Lower leg skin (tissue), 4 donors: Measurements from ENCODE around the gene PRRT1. TPM values are rescaled to one million over a fixed set of nuclear protein-coding genes. Genes with fewer than 3 reads are reported as not detected.
A peak's percentile ranks its signal among the peaks of the same experiment; 100 is the strongest.

Experiments used
- DNase-seq, 2 donors: peaks; one replicate each; pipeline ENCODE4 v3.0.0-alpha.2; 2019; ENCODE audit warnings: low spot score in 2 of 2
- H3K4me3 ChIP-seq: fragments of 200-600 bp; sonication (generic); 2 replicates; pipeline ENCODE4 v1.5.1; 2017; ENCODE audit warnings: mild to moderate bottlenecking, low read depth; ENCODE audit not compliant: poor library complexity, severe bottlenecking
- POLR2A ChIP-seq, 2 donors: fragments of 450-650 bp; IDR thresholded peaks; one replicate each; pipeline ENCODE4 v1.6.1; 2016 to 2017; ENCODE audit warnings: antibody characterized with exemption in 2 of 2, mild to moderate bottlenecking in 1 of 2, moderate library complexity in 1 of 2
- WGBS, 2 donors: methylation state at CpG; one replicate each; pipeline ENCODE4 v1.1.5; 2018; 5-methylcytosine and 5-hydroxymethylcytosine counted together
- intact Hi-C: fragments of 100-400 bp; cut with DNase I; formaldehyde crosslinking; loops from one replicate; pipeline ENCODE4 v1.15.0; 2023; ENCODE audit warnings: low total_unique reads
- total RNA-seq, 4 donors: library from RNA; depleted of rRNA; stranded (reverse); fragments of >200 nt; gene quantifications; one replicate each; pipeline ENCODE4 v1.1.0, GENCODE V29; 2016
- TF ChIP-seq, protein P1 (sequence below), 3 donors: fragments of 450-650 bp; IDR thresholded peaks; one replicate each; pipeline ENCODE4 v1.5.1; 2016; ENCODE audit warnings: antibody characterized with exemption in 3 of 3, mild to moderate bottlenecking in 3 of 3, moderate library complexity in 2 of 3

PRRT1 gene
- total RNA-seq, 4 donors from 2014 or later: 0.56 to 2.6 (median 0.94) TPM

DNA sequence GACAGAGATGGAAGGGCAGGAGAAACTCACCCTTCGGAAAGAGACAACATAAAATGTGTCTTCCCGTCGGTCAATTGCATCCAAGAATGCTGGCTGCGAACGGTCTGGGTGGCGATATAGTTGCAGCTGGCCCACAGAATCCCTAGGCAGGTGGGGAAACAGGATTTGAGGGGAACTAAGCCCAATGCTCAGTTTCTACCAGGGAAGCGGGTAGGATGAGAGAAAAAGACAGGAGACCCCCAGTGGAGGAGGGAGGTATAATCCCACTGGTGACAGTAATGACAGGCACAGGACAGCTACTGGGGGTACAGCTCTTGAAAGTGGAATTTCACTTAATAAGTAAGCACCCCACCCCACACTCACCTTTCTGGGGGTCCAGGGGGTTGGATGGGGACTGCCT lies 35.1 kb downstream of the PRRT1 start:
- WGBS, 2 donors: 92 to 94% methylated on average over 7 of the region's 7 CpGs
- peak in 1 of 2 donors; percentile 56 for DNase-seq
- no peak overlapping the region for H3K4me3 ChIP-seq
- TF ChIP-seq POLR2A (IDR thresholded peaks at IDR 0.05): no peak
- TF ChIP-seq, protein P1, sequence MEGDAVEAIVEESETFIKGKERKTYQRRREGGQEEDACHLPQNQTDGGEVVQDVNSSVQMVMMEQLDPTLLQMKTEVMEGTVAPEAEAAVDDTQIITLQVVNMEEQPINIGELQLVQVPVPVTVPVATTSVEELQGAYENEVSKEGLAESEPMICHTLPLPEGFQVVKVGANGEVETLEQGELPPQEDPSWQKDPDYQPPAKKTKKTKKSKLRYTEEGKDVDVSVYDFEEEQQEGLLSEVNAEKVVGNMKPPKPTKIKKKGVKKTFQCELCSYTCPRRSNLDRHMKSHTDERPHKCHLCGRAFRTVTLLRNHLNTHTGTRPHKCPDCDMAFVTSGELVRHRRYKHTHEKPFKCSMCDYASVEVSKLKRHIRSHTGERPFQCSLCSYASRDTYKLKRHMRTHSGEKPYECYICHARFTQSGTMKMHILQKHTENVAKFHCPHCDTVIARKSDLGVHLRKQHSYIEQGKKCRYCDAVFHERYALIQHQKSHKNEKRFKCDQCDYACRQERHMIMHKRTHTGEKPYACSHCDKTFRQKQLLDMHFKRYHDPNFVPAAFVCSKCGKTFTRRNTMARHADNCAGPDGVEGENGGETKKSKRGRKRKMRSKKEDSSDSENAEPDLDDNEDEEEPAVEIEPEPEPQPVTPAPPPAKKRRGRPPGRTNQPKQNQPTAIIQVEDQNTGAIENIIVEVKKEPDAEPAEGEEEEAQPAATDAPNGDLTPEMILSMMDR (IDR thresholded peaks at IDR 0.05): no peak
- intact Hi-C loops: no loop called here

DNA sequence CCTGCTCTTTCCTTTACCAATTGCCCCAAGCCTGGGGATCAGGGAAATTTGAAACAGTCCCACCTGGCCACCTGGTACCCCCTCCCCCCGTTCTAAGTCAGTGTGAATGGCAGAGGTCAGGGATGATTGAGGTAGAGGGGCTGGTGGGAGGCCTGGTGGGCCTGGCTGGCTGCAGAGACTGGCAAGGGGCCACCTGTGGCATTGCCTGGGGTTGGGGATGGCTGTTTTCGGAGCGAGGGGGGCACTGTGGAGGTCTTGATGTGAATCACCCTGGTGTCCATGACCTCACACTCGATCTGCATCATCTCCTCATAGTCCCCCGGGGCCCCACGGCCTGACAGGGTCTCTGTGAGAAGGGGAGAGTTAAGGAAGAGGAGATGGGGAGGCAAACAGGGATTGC lies 36.1 kb downstream of the PRRT1 start:
- peak in 1 of 2 donors; percentile 86 for DNase-seq
- intact Hi-C loops: no loop called here
- TF ChIP-seq, protein P1 (IDR thresholded peaks at IDR 0.05): no peak
- no peak for TF ChIP-seq POLR2A (IDR thresholded peaks at IDR 0.05)
- no peak overlapping the region for H3K4me3 ChIP-seq
- WGBS, 2 donors: 80 to 85% methylated on average over 6 of the region's 6 CpGs

DNA sequence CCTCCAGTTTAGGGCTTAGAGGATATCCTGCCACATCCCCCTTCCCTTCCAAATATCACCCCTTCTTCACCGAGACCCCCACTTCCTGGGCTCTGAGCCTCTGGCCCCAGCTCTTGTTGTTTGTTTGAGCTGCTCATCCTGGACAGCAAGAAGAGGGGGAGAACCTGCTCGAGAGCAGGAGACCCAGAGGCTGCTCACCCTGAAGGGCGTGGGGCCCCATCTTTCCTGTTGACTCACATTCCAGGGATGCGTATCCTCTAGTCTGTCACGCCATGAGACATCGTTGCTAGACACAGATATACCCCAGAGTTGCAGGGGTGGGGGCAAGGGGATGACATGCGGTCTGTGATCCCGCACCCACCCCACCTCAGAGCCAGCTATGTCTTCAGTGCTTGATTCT lies 36.9 kb downstream of the PRRT1 start:
- intact Hi-C loops: no loop called here
- WGBS, 2 donors: 58 to 65% methylated on average over 8 of the region's 8 CpGs
- no peak overlapping the region for H3K4me3 ChIP-seq
- peak in 1 of 2 donors; percentile 83 for DNase-seq
- TF ChIP-seq POLR2A (IDR thresholded peaks at IDR 0.05): no peak
- TF ChIP-seq, protein P1 (IDR thresholded peaks at IDR 0.05): no peak

DNA sequence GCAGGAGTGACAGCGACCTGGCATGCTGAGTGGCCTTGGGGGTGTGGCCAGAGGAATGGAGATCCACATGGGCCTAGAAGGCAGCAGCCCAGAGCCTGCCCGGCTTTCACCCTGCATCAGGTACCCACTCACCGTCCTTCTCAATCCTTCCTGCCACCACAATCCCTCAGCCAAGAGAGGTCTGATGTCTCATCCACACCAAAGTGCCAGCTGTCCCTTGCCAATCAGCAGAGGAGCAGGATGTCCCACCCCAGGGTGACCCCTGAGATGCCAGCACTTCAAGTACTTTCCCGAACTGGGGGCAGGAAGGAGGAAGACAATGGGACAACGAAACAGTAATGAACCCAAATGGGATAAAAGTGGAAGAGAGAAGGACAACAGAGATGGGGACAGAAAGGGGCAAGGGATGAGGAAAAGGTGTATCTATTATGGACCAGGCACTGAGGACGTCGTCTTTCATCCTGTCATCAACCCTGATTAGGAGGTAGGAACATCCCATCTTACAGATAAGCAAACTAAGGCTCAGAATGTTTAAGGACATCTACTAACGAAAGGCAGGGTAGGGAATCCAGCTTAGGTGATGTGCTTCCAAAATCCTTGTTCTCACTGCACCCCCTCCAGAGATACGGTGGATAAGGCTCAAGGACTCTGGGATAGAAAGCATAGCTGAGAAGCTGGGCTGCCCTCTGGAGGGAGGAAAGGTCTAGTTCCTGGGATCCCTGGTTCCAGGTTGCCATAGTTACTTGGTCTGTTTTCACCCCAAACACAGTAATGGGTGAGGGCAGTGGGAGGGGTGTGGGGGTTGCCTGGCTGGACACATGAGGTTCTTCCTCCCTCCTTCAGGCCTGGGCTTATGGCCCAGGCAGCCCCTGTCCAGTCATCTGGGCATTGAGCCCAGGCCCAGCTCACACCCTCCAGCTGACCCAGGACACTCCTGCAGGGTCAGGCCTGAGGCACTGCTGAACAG lies 38.1 kb downstream of the PRRT1 start:
- intact Hi-C loops: no loop called here
- TF ChIP-seq POLR2A (IDR thresholded peaks at IDR 0.05): no peak
- TF ChIP-seq, protein P1 (IDR thresholded peaks at IDR 0.05): peak in 1 of 3 donors; percentile 42
- WGBS, 2 donors: 66 to 68% methylated on average over 9 of the region's 9 CpGs
- H3K4me3 ChIP-seq: no peak overlapping the region
- DNase-seq: peak; percentile 77 to 93

DNA sequence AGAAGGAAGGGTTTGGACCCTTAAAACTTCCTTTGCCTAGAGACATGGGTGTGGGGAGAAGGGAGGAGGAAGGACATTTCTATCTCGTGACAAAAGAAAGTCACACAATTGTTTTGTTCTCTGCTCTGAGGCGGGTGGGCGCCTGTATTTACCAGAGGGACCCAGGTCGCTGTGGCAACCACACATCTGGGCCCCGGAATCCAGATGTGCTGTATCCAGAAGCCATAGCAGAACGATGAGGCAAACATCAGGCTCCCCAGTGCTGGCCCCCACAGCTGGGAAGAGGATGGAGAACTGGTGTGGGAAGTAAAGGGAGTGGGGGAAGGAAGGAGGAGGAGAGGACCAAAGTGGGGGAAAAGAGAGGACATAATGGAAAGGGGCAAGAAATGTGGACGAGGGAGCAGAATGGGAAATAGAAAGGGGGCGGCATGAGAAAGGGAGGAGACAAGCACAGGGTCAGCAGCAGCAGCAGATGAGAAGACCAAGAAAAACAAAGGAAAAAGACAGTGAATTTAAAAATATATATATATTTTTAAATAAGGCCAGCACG lies 39.2 kb downstream of the PRRT1 start:
- DNase-seq: peak; percentile 65 to 91
- 56 to 60% methylated on average over 9 of the region's 9 CpGs for WGBS, 2 donors
- TF ChIP-seq, protein P1 (IDR thresholded peaks at IDR 0.05): no peak
- no peak for TF ChIP-seq POLR2A (IDR thresholded peaks at IDR 0.05)
- H3K4me3 ChIP-seq: no peak overlapping the region
- intact Hi-C loops: no loop called here
